Ishikawa (cell line): Measurements from ENCODE around the gene TNF.

ENCODE experiments used
- CEBPB ChIP-seq: IDR thresholded peaks from 2 replicates; pipeline ENCODE4 v1.6.1; 2012
- CREB1 ChIP-seq: IDR thresholded peaks from 2 replicates; pipeline ENCODE4 v1.6.1; 2012; ENCODE audit warnings: low read depth
- EGR1 ChIP-seq: IDR thresholded peaks from 2 replicates; pipeline ENCODE4 v1.6.1; 2012
- EP300 ChIP-seq: IDR thresholded peaks from 2 replicates; pipeline ENCODE4 v1.6.1; 2012; ENCODE audit warnings: borderline replicate concordance
- FOXM1 ChIP-seq: IDR thresholded peaks from 2 replicates; pipeline ENCODE4 v1.6.1; 2012; ENCODE audit warnings: low read depth, borderline replicate concordance
- MAX ChIP-seq: IDR thresholded peaks from 2 replicates; pipeline ENCODE4 v1.6.1; 2012
- NFIC ChIP-seq: IDR thresholded peaks from 2 replicates; pipeline ENCODE4 v1.6.1; 2012
- RAD21 ChIP-seq: IDR thresholded peaks from 2 replicates; pipeline ENCODE4 v1.6.1; 2012; ENCODE audit warnings: low read depth
- REST ChIP-seq: IDR thresholded peaks from 2 replicates; pipeline ENCODE4 v1.6.1; 2012; ENCODE audit warnings: low read depth, mild to moderate bottlenecking
- TAF1 ChIP-seq: IDR thresholded peaks from 2 replicates; pipeline ENCODE4 v1.6.1; 2012; ENCODE audit warnings: low read depth, mild to moderate bottlenecking
- TCF12 ChIP-seq: IDR thresholded peaks from 2 replicates; pipeline ENCODE4 v1.6.1; 2012; ENCODE audit warnings: low read depth
- TEAD4 ChIP-seq: IDR thresholded peaks from 2 replicates; pipeline ENCODE4 v1.6.1; 2012
- USF1 ChIP-seq: IDR thresholded peaks from 2 replicates; pipeline ENCODE4 v1.6.1; 2012
- YY1 ChIP-seq: IDR thresholded peaks from 2 replicates; pipeline ENCODE4 v1.6.1; 2012; ENCODE audit warnings: low read depth
- ZBTB7A ChIP-seq: IDR thresholded peaks from 2 replicates; pipeline ENCODE4 v1.6.1; 2012; ENCODE audit warnings: low read depth

TNF gene

GRCh38 chr6:31627690-31628287 lies 52.4 kb downstream of the TNF start:
- TF ChIP-seq REST (no peak), RAD21 (no peak), YY1 (no peak), CREB1 (no peak), MAX (no peak), FOXM1 (no peak), TAF1 (no peak), ZBTB7A (no peak), USF1 (no peak), TCF12 (no peak), NFIC (no peak), EP300 (no peak), TEAD4 (no peak), CEBPB (no peak), EGR1 (no peak)
